Keratinocyte (primary cell): ENCODE data around the gene LDLRAD4. TPM values are rescaled to one million over a fixed set of nuclear protein-coding genes. Genes with fewer than 3 reads are reported as not detected.

Experiments used
- DNase-seq: peaks from one replicate; pipeline ENCODE4 v3.0.0-alpha.2; 2011; ENCODE audit warnings: low read depth, missing footprints, low spot score
- FAIRE-seq: peaks from 2 replicates; lab custom pipeline; 2011; peaks lifted over from hg19 to GRCh38; lab: Jason Lieb, UNC
- H2AFZ ChIP-seq: 2 replicates; pipeline ENCODE4 v1.6.0; 2012; ENCODE audit warnings: low read length, control low read depth, inconsistent platforms; ENCODE audit not compliant: control insufficient read depth
- H3K27ac ChIP-seq: 2 replicates; pipeline ENCODE4 v1.5.1; 2011; ENCODE audit warnings: low read length; ENCODE audit not compliant: control insufficient read depth, insufficient read depth
- H3K27me3 ChIP-seq: 3 replicates; pipeline ENCODE4 v1.6.0; 2011; ENCODE audit warnings: low read length; ENCODE audit not compliant: control insufficient read depth, insufficient read depth; ENCODE audit errors: extremely low read depth
- H3K36me3 ChIP-seq, 2 experiments: 2 replicates in 1 of 2; 3 replicates in 1 of 2; pipeline ENCODE4 v1.5.1; 2011; ENCODE audit warnings: low read length in 2 of 2, mild to moderate bottlenecking in 1 of 2; ENCODE audit not compliant: control insufficient read depth in 2 of 2, insufficient read depth in 2 of 2; ENCODE audit errors: extremely low read depth in 1 of 2
- H3K4me1 ChIP-seq: 3 replicates; pipeline ENCODE4 v1.5.1; 2011; ENCODE audit warnings: low read length; ENCODE audit not compliant: control insufficient read depth, insufficient read depth; ENCODE audit errors: extremely low read depth
- H3K4me2 ChIP-seq: 3 replicates; pipeline ENCODE4 v1.6.0; 2011; ENCODE audit warnings: low read depth, low read length; ENCODE audit not compliant: control insufficient read depth, insufficient read depth; ENCODE audit errors: extremely low read depth
- H3K4me3 ChIP-seq, 3 experiments: fragments of 200-600 bp in 1 of 3; sonication (generic) in 1 of 3; 2 replicates in 2 of 3; 3 replicates in 1 of 3; pipeline ENCODE4 v1.5.1; 2011 to 2016; ENCODE audit warnings: low read length in 3 of 3, mild to moderate bottlenecking in 3 of 3, control low read depth in 2 of 3, inconsistent platforms in 1 of 3, low read depth in 1 of 3, mixed read lengths in 1 of 3, mixed run types in 1 of 3, moderate library complexity in 1 of 3; ENCODE audit not compliant: control insufficient read depth in 2 of 3, insufficient read depth in 2 of 3; ENCODE audit errors: extremely low read depth in 1 of 3
- H3K79me2 ChIP-seq: 2 replicates; pipeline ENCODE4 v1.6.0; 2012; ENCODE audit warnings: low read length; ENCODE audit not compliant: control insufficient read depth, insufficient read depth
- H3K9ac ChIP-seq: 3 replicates; pipeline ENCODE4 v1.6.0; 2011; ENCODE audit warnings: low read length; ENCODE audit not compliant: control insufficient read depth, insufficient read depth; ENCODE audit errors: extremely low read depth
- H3K9me1 ChIP-seq: 3 replicates; pipeline ENCODE4 v1.6.0; 2011; ENCODE audit warnings: low read length; ENCODE audit not compliant: control insufficient read depth, insufficient read depth; ENCODE audit errors: extremely low read depth
- H3K9me3 ChIP-seq: 2 replicates; pipeline ENCODE4 v1.5.1; 2012; ENCODE audit warnings: low read depth, low read length; ENCODE audit not compliant: control insufficient read depth
- H4K20me1 ChIP-seq: 3 replicates; pipeline ENCODE4 v1.6.0; 2011; ENCODE audit warnings: low read length; ENCODE audit not compliant: control insufficient read depth, insufficient read depth; ENCODE audit errors: extremely low read depth
- CTCF ChIP-seq, 3 experiments: IDR thresholded peaks in 1 of 3; conservative IDR thresholded peaks in 1 of 3; optimal IDR thresholded peaks in 1 of 3; 2 replicates in 2 of 3; 3 replicates in 1 of 3; pipeline versions ENCODE3 to v1.5.1; 2011; ENCODE audit warnings: low read length in 3 of 3, mild to moderate bottlenecking in 3 of 3, moderate library complexity in 2 of 3, control low read depth in 1 of 3, inconsistent platforms in 1 of 3; ENCODE audit not compliant: insufficient read depth in 2 of 3; ENCODE audit errors: extremely low read depth in 1 of 3
- EZH2 ChIP-seq: IDR thresholded peaks from one replicate; pipeline ENCODE4 v1.6.1; 2012; ENCODE audit warnings: inconsistent platforms, mild to moderate bottlenecking, low read length, moderate library complexity
- dilution Hi-C: fragments of 300-500 bp; cut with MboI; formaldehyde crosslinking; loops from one replicate; pipeline ENCODE4 v1.7.0; 2020; ENCODE audit warnings: low sequenced_read_pairs; ENCODE audit not compliant: extremely low pct_ligation_motif_present
- polyA plus RNA-seq, 5 experiments: library from polyadenylated mRNA; depleted of rRNA in 3 of 5; stranded (reverse) in 3 of 5; stranded (forward) in 1 of 5; unstranded in 1 of 5; fragments of >200 nt; gene quantifications; 1 replicate in 1 of 5; 2 replicates in 3 of 5; 3 replicates in 1 of 5; pipeline versions ENCODE4 v1.2.1 to v1.2.3, GENCODE V29; 2011 to 2012; ENCODE audit warnings: missing spikeins in 2 of 5, low read depth in 1 of 5, low replicate concordance in 1 of 5

The LDLRAD4 gene
- polyA plus RNA-seq, 1 donor (not counting 4 experiments of a cell fraction or from before 2014, with no cell fraction given), result not detected

GRCh38 chr18:13357289-13357688 is 138.7 kb downstream of the LDLRAD4 start:
- no peak overlapping the region for H3K4me3 ChIP-seq
- TF ChIP-seq EZH2 (no peak), CTCF (optimal IDR thresholded peaks at IDR 0.05 in 1 of 3, IDR thresholded peaks at IDR 0.05 in 1 of 3, conservative IDR thresholded peaks at IDR 0.05 in 1 of 3; ENCODE audit: extremely low read depth in 1 of 3, insufficient read depth in 2 of 3, low read length in 3 of 3) (no peak)
- H3K9me1 ChIP-seq, result no peaks in the 10 kb centered on the region
- no peaks in the 10 kb centered on the region for H4K20me1 ChIP-seq
- H2AFZ ChIP-seq, result no peak overlapping the region
- no peak overlapping the region for H3K27ac ChIP-seq
- no peaks in the 10 kb centered on the region for H3K4me1 ChIP-seq
- dilution Hi-C loops, result no loop called here
- no peaks in the 10 kb centered on the region for H3K79me2 ChIP-seq
- DNase-seq (no peak), FAIRE-seq (no peak)
- no peaks in the 10 kb centered on the region for H3K9me3 ChIP-seq
- H3K27me3 ChIP-seq, result no peaks in the 10 kb centered on the region
- no peak overlapping the region for H3K4me2 ChIP-seq
- H3K36me3 ChIP-seq, result no peaks in the 10 kb centered on the region
- no peak overlapping the region for H3K9ac ChIP-seq

GRCh38 chr18:13359210-13359609 is 140.7 kb downstream of the LDLRAD4 start:
- FAIRE-seq (no peak), DNase-seq (no peak)
- dilution Hi-C loops, result no loop called here
- Histone ChIP-seq H4K20me1 (no peaks in the 10 kb centered on the region), H3K79me2 (no peaks in the 10 kb centered on the region), H3K27ac (no peak overlapping the region), H3K4me3 (no peak overlapping the region), H3K4me2 (no peak overlapping the region), H3K36me3 (no peaks in the 10 kb centered on the region), H3K9me1 (no peaks in the 10 kb centered on the region), H3K4me1 (no peaks in the 10 kb centered on the region), H3K27me3 (no peaks in the 10 kb centered on the region), H3K9ac (no peak overlapping the region), H3K9me3 (no peaks in the 10 kb centered on the region), H2AFZ (no peak overlapping the region)
- TF ChIP-seq CTCF (optimal IDR thresholded peaks at IDR 0.05 in 1 of 3, IDR thresholded peaks at IDR 0.05 in 1 of 3, conservative IDR thresholded peaks at IDR 0.05 in 1 of 3; ENCODE audit: extremely low read depth in 1 of 3, insufficient read depth in 2 of 3, low read length in 3 of 3), result no peak
- TF ChIP-seq EZH2, result no peak
